SK-N-MC (cell line): ENCODE results near the gene KISS1.

ENCODE experiments used
- EZH2 ChIP-seq: fragments of 200-600 bp; sonication (generic); IDR thresholded peaks from one replicate; pipeline ENCODE4 v1.6.1; 2017; ENCODE audit warnings: antibody characterized with exemption
- POLR2AphosphoS5 ChIP-seq: IDR thresholded peaks from 2 replicates; pipeline ENCODE4 v1.6.1; 2012; ENCODE audit warnings: mild to moderate bottlenecking, low read depth, low read length, borderline replicate concordance

DNA sequence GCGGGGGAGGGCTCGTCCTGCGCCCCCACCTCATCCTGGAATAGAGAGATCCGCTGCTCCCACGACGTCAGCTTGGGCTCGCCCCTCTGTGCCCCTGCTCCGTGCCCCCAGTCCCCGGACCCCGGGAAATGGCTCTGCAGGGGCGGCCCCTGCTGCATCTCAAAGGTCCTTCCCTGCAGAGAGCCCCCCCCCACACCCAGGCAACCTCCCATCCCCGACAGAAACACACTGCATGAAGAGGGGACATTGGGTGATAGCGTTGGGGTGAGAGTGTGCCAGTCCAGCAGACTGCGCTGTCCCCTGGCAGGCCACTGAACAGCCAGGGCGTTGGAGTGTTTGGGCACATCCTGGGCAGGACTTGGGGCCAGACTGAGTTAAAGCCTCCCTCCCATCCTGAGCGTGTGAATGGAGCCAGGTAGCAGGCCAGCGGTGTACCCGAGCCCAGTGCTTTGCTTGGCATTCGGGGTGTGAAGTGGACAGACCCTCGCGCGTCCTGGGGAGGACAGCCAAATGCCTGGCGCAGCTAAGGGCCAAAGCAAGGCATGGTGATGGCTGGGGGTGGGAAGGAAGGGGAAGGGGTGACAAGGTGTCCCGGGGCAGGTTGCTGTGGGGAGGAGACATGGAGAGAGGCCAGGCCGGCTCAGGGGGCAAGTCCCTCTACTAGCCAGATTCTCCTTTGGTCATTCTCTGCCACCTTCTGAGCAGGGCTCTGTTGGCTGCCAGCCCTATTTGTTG, 43.8 kb downstream of the KISS1 start:
- TF ChIP-seq EZH2 (no peak), POLR2AphosphoS5 (no peak)
